PC-3 (cell line): Measurements from ENCODE around the gene ASTN2.

Source experiments
- CTCF ChIP-seq: fragments of 300-600 bp; sonication (generic); conservative IDR thresholded peaks from 2 replicates; pipeline ENCODE4 v1.5.1; 2017; ENCODE audit warnings: antibody characterized with exemption, low read depth, mild to moderate bottlenecking, low read length
- EZH2phosphoT487 ChIP-seq: fragments of 300-600 bp; sonication (generic); IDR thresholded peaks from 2 replicates; pipeline ENCODE4 v1.6.1; 2018; ENCODE audit warnings: mild to moderate bottlenecking, antibody characterized with exemption, low read length, borderline replicate concordance

DNA sequence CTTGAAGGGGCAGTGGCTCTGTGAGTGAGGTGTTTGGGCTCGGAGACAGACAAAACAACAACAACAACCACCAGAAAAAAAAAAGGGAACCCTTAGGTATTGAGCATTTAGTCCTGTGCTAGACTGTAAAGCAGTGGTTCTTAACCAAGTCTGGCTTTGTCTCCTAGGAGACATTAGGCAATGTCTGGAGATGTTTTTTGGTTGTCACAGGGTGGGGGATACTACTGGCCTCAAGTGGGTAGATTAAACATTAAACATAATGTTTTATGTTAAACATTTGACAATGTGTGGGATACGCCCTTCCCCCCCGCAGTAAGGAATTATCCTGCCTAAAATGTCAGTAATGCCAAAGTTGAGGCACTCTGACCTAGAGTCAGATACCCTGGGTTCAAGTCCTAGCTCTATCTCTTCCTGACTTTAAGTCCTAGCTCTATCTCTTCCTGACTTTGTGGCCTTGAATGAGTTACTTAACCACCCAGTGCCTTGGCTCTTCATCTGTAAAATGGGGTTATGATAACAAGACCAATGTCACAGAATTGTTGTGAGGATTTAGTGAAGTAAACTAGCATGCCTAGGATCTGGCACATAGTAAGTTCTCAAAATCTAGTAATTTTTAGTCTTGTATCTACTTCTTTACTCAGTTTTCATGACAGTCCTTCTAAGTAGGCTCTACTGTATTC lies 725.9 kb downstream of the ASTN2 start:
- TF ChIP-seq CTCF (no peak), EZH2phosphoT487 (no peak)
